ENCODE data around the gene CCT2. TPM values are rescaled to one million over a fixed set of nuclear protein-coding genes. Genes with fewer than 3 reads are reported as not detected.

The CCT2 gene
- total and polyA plus RNA-seq, 2 experiments from 2014 or later = 177 to 206 TPM

- Histone ChIP-seq H3K27me3 (no peaks in the 10 kb centered on the region), H3K4me3 (no peak overlapping the region), H3K4me1 (ENCODE audit: insufficient read depth) (no peaks in the 10 kb centered on the region), H4K20me1 (ENCODE audit: insufficient read depth, poor library complexity, severe bottlenecking) (no peaks in the 10 kb centered on the region), H3K9me3 (ENCODE audit: low read depth) (peaks cover 9% of the 10 kb centered on the region), H3K36me3 (replicated peaks; ENCODE audit: insufficient read depth, low read depth) (no peaks in the 10 kb centered on the region), H3K27ac (no peak overlapping the region), H3K79me2 (peaks cover 19% of the 10 kb centered on the region), H2AFZ (no peak overlapping the region), H3K4me2 (no peak overlapping the region), H3K9me2 (replicated peaks; ENCODE audit: insufficient read depth) (no peaks in the 10 kb centered on the region)
- WGBS (ENCODE audit: low lambda C conversion rate, missing lambda C conversion rate) = 97% methylated on average over 1 of the region's 1 CpG
- no peak for DNase-seq (ENCODE audit: low spot score)
- TF ChIP-seq EZH2phosphoT487 (IDR thresholded peaks at IDR 0.05; ENCODE audit: low read depth, severe bottlenecking, unreplicated experiment) (no peak), CTCF (IDR thresholded peaks at IDR 0.05; ENCODE audit: poor library complexity) (no peak), EZH2 (IDR thresholded peaks at IDR 0.05; ENCODE audit: borderline replicate concordance) (no peak)
Measured at GRCh38 chr12:69545081-69545480, 40.2 kb upstream of the CCT2 start.

GRCh38 chr12:69546693-69547438 is 38.4 kb upstream of the CCT2 start:
- peaks cover 19% of the 10 kb centered on the region for H3K79me2 ChIP-seq
- no peaks in the 10 kb centered on the region for H3K4me1 ChIP-seq (ENCODE audit: insufficient read depth)
- H3K27ac ChIP-seq = no peak overlapping the region
- TF ChIP-seq CTCF (IDR thresholded peaks at IDR 0.05; ENCODE audit: poor library complexity) (no peak), EZH2phosphoT487 (IDR thresholded peaks at IDR 0.05; ENCODE audit: low read depth, severe bottlenecking, unreplicated experiment) (no peak), EZH2 (IDR thresholded peaks at IDR 0.05; ENCODE audit: borderline replicate concordance) (no peak)
- H3K9me2 ChIP-seq (replicated peaks; ENCODE audit: insufficient read depth) = no peaks in the 10 kb centered on the region
- H3K4me3 ChIP-seq = no peak overlapping the region
- H3K4me2 ChIP-seq = no peak overlapping the region
- DNase-seq (ENCODE audit: low spot score) = no peak
- H3K36me3 ChIP-seq (replicated peaks; ENCODE audit: insufficient read depth, low read depth) = no peaks in the 10 kb centered on the region
- 86% methylated on average over 7 of the region's 7 CpGs for WGBS (ENCODE audit: low lambda C conversion rate, missing lambda C conversion rate)
- H3K9me3 ChIP-seq (ENCODE audit: low read depth) = peaks cover 9% of the 10 kb centered on the region
- no peaks in the 10 kb centered on the region for H4K20me1 ChIP-seq (ENCODE audit: insufficient read depth, poor library complexity, severe bottlenecking)
- H2AFZ ChIP-seq = no peak overlapping the region
- no peaks in the 10 kb centered on the region for H3K27me3 ChIP-seq

- H3K9me3 ChIP-seq (ENCODE audit: low read depth) = peaks cover 6% of the 10 kb centered on the region
- H3K27ac ChIP-seq = no peak overlapping the region
- no peaks in the 10 kb centered on the region for H3K36me3 ChIP-seq (replicated peaks; ENCODE audit: insufficient read depth, low read depth)
- H3K79me2 ChIP-seq = peaks cover 20% of the 10 kb centered on the region
- H3K4me3 ChIP-seq = no peak overlapping the region
- no peaks in the 10 kb centered on the region for H4K20me1 ChIP-seq (ENCODE audit: insufficient read depth, poor library complexity, severe bottlenecking)
- no peak overlapping the region for H2AFZ ChIP-seq
- DNase-seq (ENCODE audit: low spot score) = no peak
- no peaks in the 10 kb centered on the region for H3K4me1 ChIP-seq (ENCODE audit: insufficient read depth)
- no peaks in the 10 kb centered on the region for H3K27me3 ChIP-seq
- no peak overlapping the region for H3K4me2 ChIP-seq
- no peaks in the 10 kb centered on the region for H3K9me2 ChIP-seq (replicated peaks; ENCODE audit: insufficient read depth)
- no peak for TF ChIP-seq EZH2 (IDR thresholded peaks at IDR 0.05; ENCODE audit: borderline replicate concordance)
- TF ChIP-seq EZH2phosphoT487 (IDR thresholded peaks at IDR 0.05; ENCODE audit: low read depth, severe bottlenecking, unreplicated experiment) = no peak
- TF ChIP-seq CTCF (IDR thresholded peaks at IDR 0.05; ENCODE audit: poor library complexity) = no peak
Measured at GRCh38 chr12:69548687-69549086, 36.6 kb upstream of the CCT2 start.
